OCI-LY1 (cell line): ENCODE measurements around the gene ZNF738.
A peak's percentile ranks its signal among the peaks of the same experiment; 100 is the strongest.

ENCODE experiments used
- H2AFZ ChIP-seq: fragments of 200-600 bp; sonication (generic), shearing (Covaris generic); 2 replicates; pipeline ENCODE4 v1.6.0; 2014; ENCODE audit warnings: antibody characterized with exemption, mild to moderate bottlenecking, low read length
- H3F3A ChIP-seq: fragments of 200-600 bp; sonication (generic), shearing (Covaris generic); 2 replicates; pipeline ENCODE4 v1.6.0; 2014; ENCODE audit warnings: mild to moderate bottlenecking, antibody characterized with exemption, low read length, moderate library complexity; ENCODE audit not compliant: insufficient read depth
- H3K27ac ChIP-seq: fragments of 200-600 bp; sonication (generic); 2 replicates; pipeline ENCODE4 v1.5.1; 2014; ENCODE audit warnings: low read length, mixed run types, mild to moderate bottlenecking, low read depth; ENCODE audit not compliant: poor library complexity, severe bottlenecking
- H3K27me3 ChIP-seq: fragments of 200-600 bp; sonication (generic); 2 replicates; pipeline ENCODE4 v1.6.0; 2014; ENCODE audit warnings: antibody characterized with exemption, mild to moderate bottlenecking, low read length, moderate library complexity; ENCODE audit not compliant: insufficient read depth
- H3K36me3 ChIP-seq: fragments of 200-600 bp; sonication (generic); 2 replicates; pipeline ENCODE4 v1.6.1; 2014; ENCODE audit warnings: mild to moderate bottlenecking, antibody characterized with exemption, low read length, moderate library complexity, mixed read lengths; ENCODE audit not compliant: insufficient read depth
- H3K4me1 ChIP-seq: fragments of 200-600 bp; sonication (generic); 2 replicates; pipeline ENCODE4 v1.5.1; 2014; ENCODE audit warnings: mild to moderate bottlenecking, low read length, moderate library complexity; ENCODE audit not compliant: insufficient read depth, severe bottlenecking
- H3K4me2 ChIP-seq: fragments of 200-600 bp; sonication (generic), shearing (Covaris generic); 2 replicates; pipeline ENCODE4 v1.6.1; 2014; ENCODE audit warnings: low read length
- H3K4me3 ChIP-seq: fragments of 200-600 bp; sonication (generic); 2 replicates; pipeline ENCODE4 v1.5.1; 2014; ENCODE audit warnings: low read length, low read depth, mild to moderate bottlenecking, mixed read lengths; ENCODE audit not compliant: poor library complexity, severe bottlenecking
- H3K79me2 ChIP-seq: fragments of 200-600 bp; shearing (Covaris generic); 2 replicates; pipeline ENCODE4 v1.6.1; 2016; ENCODE audit warnings: mixed run types, low read length, mixed read lengths; ENCODE audit not compliant: insufficient read depth
- H3K9ac ChIP-seq: fragments of 200-600 bp; sonication (generic), shearing (Covaris generic); 2 replicates; pipeline ENCODE4 v1.6.1; 2014; ENCODE audit warnings: mild to moderate bottlenecking, low read length, mixed read lengths
- H3K9me2 ChIP-seq: fragments of 200-600 bp; sonication (generic), shearing (Covaris generic); 2 replicates; pipeline ENCODE4 v1.6.1; 2014; ENCODE audit warnings: low read depth, mild to moderate bottlenecking, low read length, mixed read lengths
- H3K9me3 ChIP-seq: fragments of 200-600 bp; shearing (Covaris generic); 2 replicates; pipeline ENCODE4 v1.6.1; 2014; ENCODE audit warnings: low read length, mixed read lengths
- H4K20me1 ChIP-seq: fragments of 200-600 bp; sonication (generic), shearing (Covaris generic); 2 replicates; pipeline ENCODE4 v1.6.0; 2016; ENCODE audit warnings: mild to moderate bottlenecking, low read length; ENCODE audit not compliant: insufficient read depth
- CTCF ChIP-seq: fragments of 200-600 bp; sonication (generic), shearing (Covaris generic); IDR thresholded peaks from 2 replicates; pipeline ENCODE4 v1.5.1; 2017; ENCODE audit warnings: mild to moderate bottlenecking, antibody characterized with exemption, low read length, moderate library complexity, mixed read lengths
- EZH2 ChIP-seq: fragments of 200-600 bp; sonication (generic), shearing (Covaris generic); IDR thresholded peaks from 2 replicates; pipeline ENCODE4 v1.8.0; 2017; ENCODE audit warnings: borderline replicate concordance, mixed run types, mild to moderate bottlenecking, antibody characterized with exemption, low read length, moderate library complexity, mixed read lengths

ZNF738 gene

GRCh38 chr19:21362291-21362690 lies 3.5 kb downstream of the ZNF738 start:
- no peak overlapping the region for H3K27ac ChIP-seq
- H3F3A ChIP-seq: no peaks in the 10 kb centered on the region
- peaks cover 5% of the 10 kb centered on the region for H3K4me1 ChIP-seq
- no peak for TF ChIP-seq CTCF
- no peak for TF ChIP-seq EZH2
- no peaks in the 10 kb centered on the region for H3K9me2 ChIP-seq
- 0 out of 2 replicates have a peak, but pooled peaks cover 7% of the 10 kb centered on the region for H3K9me3 ChIP-seq
- H3K4me3 ChIP-seq: no peak overlapping the region
- no peak overlapping the region for H3K9ac ChIP-seq
- H3K79me2 ChIP-seq: peaks cover 8% of the 10 kb centered on the region; the same call in 1 of the 2 replicates
- peaks cover 71% of the 10 kb centered on the region for H3K36me3 ChIP-seq
- H2AFZ ChIP-seq: no peak overlapping the region
- no peaks in the 10 kb centered on the region for H4K20me1 ChIP-seq
- H3K27me3 ChIP-seq: no peaks in the 10 kb centered on the region
- no peak overlapping the region for H3K4me2 ChIP-seq

GRCh38 chr19:21383980-21384582 lies 25.3 kb downstream of the ZNF738 start:
- H3K79me2 ChIP-seq: no peaks in the 10 kb centered on the region
- no peak overlapping the region for H3K4me2 ChIP-seq
- H3K27me3 ChIP-seq: no peaks in the 10 kb centered on the region
- H3K4me3 ChIP-seq: no peak overlapping the region
- peaks cover 25% of the 10 kb centered on the region for H3K9me3 ChIP-seq
- peaks cover 16% of the 10 kb centered on the region for H3K36me3 ChIP-seq
- no peaks in the 10 kb centered on the region for H3K9me2 ChIP-seq
- H4K20me1 ChIP-seq: no peaks in the 10 kb centered on the region
- TF ChIP-seq EZH2 (no peak), CTCF (no peak)
- no peaks in the 10 kb centered on the region for H3F3A ChIP-seq
- no peak overlapping the region for H3K9ac ChIP-seq
- no peak overlapping the region for H3K27ac ChIP-seq
- no peak overlapping the region for H2AFZ ChIP-seq
- no peaks in the 10 kb centered on the region for H3K4me1 ChIP-seq

- H3K27me3 ChIP-seq: no peaks in the 10 kb centered on the region
- H3K4me1 ChIP-seq: peaks cover 10% of the 10 kb centered on the region
- no peak overlapping the region for H3K27ac ChIP-seq
- no peaks in the 10 kb centered on the region for H3F3A ChIP-seq
- peaks cover 30% of the 10 kb centered on the region for H3K36me3 ChIP-seq
- no peak overlapping the region for H3K9ac ChIP-seq
- no peaks in the 10 kb centered on the region for H3K9me2 ChIP-seq
- H2AFZ ChIP-seq: peak overlapping the region; percentile 27; the same call in 1 of the 2 replicates
- H3K4me2 ChIP-seq: no peak overlapping the region
- no peaks in the 10 kb centered on the region for H4K20me1 ChIP-seq
- no peak overlapping the region for H3K4me3 ChIP-seq
- H3K79me2 ChIP-seq: peaks cover 12% of the 10 kb centered on the region
- no peak for TF ChIP-seq CTCF
- no peak for TF ChIP-seq EZH2
- peaks cover 12% of the 10 kb centered on the region for H3K9me3 ChIP-seq
Measured at GRCh38 chr19:21396121-21396520, 37.3 kb downstream of the ZNF738 start.
